Hematopoietic multipotent progenitor cell treated with erythropoietin and hydrocortisone succinate and interleukin-3 and kit ligand, for 15 days (in vitro differentiated cells): ENCODE measurements around the gene TMEM263.

ENCODE experiments used
- DNase-seq: peaks from one replicate; pipeline ENCODE4 v3.0.0-alpha.2; 2015; ENCODE audit warnings: low spot score

The TMEM263 gene

GRCh38 chr12:106950591-106950990 lies 5.1 kb upstream of the TMEM263 start:
- DNase-seq = no peak

- DNase-seq = no peak
These were observed 2.1 kb upstream of the TMEM263 start for GRCh38 chr12:106953352-106954250.

GRCh38 chr12:106954462-106955376 lies 988 bp upstream of the TMEM263 start:
- no peak for DNase-seq

- no peak for DNase-seq
These were observed 406 bp downstream of the TMEM263 start for GRCh38 chr12:106956048-106956578.

GRCh38 chr12:106957583-106957982 lies 1.9 kb downstream of the TMEM263 start:
- DNase-seq = no peak

GRCh38 chr12:106960443-106960842 lies 4.7 kb downstream of the TMEM263 start:
- DNase-seq = no peak

- DNase-seq = no peak
These were observed 6.6 kb downstream of the TMEM263 start for GRCh38 chr12:106962286-106962685.

GRCh38 chr12:106964526-106964925 lies 8.8 kb downstream of the TMEM263 start:
- no peak for DNase-seq

- no peak for DNase-seq
These were observed 15.4 kb downstream of the TMEM263 start for GRCh38 chr12:106971065-106971464.

GRCh38 chr12:106973545-106973944 lies 17.8 kb downstream of the TMEM263 start:
- DNase-seq = no peak

GRCh38 chr12:106974511-106974910 lies 18.8 kb downstream of the TMEM263 start:
- DNase-seq = no peak

GRCh38 chr12:106975098-106975497 lies 19.4 kb downstream of the TMEM263 start:
- no peak for DNase-seq

- no peak for DNase-seq
These were observed 20.4 kb downstream of the TMEM263 start for GRCh38 chr12:106975993-106976658.

GRCh38 chr12:106976668-106977067 lies 21.0 kb downstream of the TMEM263 start:
- no peak for DNase-seq

GRCh38 chr12:106978035-106978800 lies 22.5 kb downstream of the TMEM263 start:
- DNase-seq = no peak

GRCh38 chr12:106980944-106981343 lies 25.2 kb downstream of the TMEM263 start:
- DNase-seq = no peak

- DNase-seq = no peak
These were observed 26.1 kb downstream of the TMEM263 start for GRCh38 chr12:106981788-106982187.

- DNase-seq = no peak
These were observed 26.5 kb downstream of the TMEM263 start for GRCh38 chr12:106982229-106982628.

GRCh38 chr12:106984588-106985137 lies 29.0 kb downstream of the TMEM263 start:
- peak; percentile 50 for DNase-seq

- no peak for DNase-seq
These were observed 29.8 kb downstream of the TMEM263 start for GRCh38 chr12:106985479-106985878.

- no peak for DNase-seq
These were observed 30.4 kb downstream of the TMEM263 start for GRCh38 chr12:106986135-106986534.
